Superior temporal gyrus (tissue), 1 donor: ENCODE data around the gene NOS3.

ENCODE experiments used
- DNase-seq: peaks from one replicate; pipeline ENCODE4 v3.0.0-alpha.2; 2016; ENCODE audit errors: extremely low spot score

Gene NOS3

DNA sequence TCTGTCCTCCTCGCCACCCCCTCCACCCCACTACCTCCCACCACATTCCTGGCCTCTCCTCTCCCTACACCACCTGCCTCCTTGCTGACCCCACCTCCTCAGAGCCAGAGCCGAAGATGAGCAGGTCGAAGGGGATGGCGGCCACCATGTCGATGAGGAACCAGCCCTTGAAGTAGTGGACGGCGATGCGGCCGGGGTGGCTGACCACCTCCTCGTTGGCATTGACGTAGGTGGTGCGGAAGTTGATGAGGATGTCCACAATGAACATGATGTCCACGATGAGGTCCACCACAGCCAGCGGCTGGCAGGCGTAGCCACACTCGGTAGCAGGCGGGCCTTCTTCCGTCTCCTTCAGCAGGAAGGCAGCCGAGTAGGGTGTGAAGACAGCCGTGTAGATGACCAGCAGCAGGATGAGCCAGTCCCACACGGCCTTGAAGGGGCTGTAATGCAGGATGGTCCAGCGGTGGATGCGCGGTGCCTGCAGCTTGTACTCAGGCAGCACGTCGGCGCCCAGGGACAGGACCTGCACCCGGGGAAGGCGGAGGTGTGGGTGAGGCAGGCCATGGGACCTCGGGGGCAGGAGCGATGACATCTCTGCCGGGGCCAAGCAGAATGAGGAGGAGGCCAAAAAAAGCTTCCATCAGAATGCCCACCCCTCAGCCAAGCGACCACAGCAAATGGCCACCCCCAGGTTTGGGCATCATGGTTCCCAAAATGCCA, 38.3 kb upstream of the NOS3 start:
- no peak for DNase-seq

DNA sequence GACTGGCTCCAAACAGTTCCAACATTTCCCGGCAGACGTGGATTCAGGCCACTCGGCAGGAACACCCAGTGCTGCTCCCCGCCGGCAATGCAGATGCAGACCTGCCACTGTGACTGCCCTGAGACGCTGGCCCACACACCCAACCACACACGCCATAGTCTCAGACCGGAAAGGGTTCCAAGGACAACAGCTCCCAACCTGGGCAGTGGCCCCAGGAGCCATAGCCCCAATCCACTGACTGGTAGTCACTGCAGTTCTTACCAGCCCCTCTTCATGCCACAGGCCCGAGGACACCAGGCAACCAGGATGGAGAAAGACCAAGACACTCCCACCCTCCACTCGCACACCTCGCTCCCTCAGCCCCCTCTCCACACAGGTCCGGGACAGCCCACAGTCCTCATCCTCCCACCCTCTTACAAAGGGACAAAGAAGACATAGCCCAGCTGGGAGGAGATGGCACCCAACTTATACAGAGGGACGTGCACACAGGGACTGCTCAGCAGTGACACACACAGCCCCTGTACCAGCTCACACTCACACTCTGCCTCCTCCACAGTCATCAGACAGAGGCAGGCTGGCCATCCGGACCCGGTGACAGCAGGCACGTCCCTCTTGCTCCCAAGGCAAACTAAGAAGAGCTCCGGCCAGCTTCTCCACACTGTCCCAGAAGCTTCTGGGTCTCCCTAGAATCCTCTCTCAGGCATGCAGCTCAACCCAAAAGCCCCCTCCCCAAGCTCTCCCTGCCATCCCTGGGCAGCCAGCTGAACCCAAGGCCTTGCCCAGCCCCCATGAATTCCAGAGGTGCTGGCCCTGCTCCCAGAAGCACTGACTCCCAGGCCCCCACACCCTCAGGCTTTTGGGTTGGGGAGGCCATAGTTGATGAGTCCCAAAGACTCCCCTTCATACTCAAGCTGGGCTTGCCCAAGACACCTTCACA, 37.5 kb upstream of the NOS3 start:
- no peak for DNase-seq

DNA sequence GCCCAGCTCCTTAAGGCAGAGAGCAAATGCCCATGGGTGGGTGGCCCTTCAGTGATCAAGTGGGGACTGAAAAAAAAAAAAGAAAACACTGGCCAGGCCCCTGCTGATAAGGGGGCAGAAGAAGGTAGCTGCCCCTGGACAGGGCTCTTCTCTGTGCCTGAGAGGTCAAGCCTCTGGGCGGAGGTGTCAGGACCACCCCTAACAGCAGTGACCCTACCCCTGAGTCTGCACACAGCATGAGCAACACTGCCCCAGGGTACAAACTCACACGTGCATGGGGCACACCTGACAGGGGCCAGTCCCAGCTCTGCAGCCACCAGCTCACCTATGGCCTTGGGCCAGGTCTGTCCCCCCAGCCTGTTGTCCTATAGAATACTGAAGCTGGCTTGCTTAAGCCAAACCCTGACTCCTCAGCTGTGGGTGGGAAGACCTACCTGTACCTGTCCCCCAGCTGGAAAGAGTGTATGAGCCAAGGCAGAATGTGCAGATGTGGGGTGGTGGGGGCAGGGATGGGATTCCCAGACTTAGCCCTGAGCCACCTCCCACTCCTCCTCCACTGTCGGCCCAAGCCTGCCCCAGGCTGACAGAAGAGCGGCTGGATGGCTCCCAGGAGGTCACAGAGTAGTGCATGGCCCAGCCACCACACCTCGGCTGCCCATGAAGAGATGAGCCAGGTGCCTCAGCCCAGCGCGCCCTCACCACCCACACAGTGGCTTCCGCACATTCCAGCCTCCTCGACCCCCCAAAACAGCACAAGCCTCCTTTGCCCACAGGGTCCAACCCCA, 36.4 kb upstream of the NOS3 start:
- no peak for DNase-seq

DNA sequence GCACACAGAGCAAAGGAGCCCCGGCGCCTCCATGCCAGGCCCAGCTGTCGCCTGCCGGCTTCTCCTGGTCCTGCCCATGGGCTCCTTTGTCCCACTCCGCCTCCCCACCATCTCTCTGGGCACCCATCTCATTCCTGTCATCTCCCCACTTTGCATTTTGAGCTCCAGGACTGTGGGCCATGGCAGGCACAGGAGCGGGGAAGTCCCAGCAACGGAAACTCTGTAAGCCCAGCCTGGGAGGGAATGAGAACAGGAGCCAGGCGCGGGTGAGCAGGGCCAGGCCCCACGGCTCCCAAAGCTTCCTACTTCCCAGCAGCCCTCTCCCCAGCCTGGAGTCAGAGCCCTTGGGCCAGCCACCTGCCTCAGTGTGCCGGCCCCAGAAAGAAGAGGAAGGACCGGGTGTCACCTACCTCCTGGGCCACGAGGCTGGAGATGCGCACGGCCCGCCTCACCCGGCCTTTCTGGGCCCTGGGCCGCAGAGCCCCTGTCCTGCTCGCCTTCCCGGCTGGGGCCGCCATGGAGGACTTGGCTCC, 35.8 kb upstream of the NOS3 start:
- no peak for DNase-seq

DNA sequence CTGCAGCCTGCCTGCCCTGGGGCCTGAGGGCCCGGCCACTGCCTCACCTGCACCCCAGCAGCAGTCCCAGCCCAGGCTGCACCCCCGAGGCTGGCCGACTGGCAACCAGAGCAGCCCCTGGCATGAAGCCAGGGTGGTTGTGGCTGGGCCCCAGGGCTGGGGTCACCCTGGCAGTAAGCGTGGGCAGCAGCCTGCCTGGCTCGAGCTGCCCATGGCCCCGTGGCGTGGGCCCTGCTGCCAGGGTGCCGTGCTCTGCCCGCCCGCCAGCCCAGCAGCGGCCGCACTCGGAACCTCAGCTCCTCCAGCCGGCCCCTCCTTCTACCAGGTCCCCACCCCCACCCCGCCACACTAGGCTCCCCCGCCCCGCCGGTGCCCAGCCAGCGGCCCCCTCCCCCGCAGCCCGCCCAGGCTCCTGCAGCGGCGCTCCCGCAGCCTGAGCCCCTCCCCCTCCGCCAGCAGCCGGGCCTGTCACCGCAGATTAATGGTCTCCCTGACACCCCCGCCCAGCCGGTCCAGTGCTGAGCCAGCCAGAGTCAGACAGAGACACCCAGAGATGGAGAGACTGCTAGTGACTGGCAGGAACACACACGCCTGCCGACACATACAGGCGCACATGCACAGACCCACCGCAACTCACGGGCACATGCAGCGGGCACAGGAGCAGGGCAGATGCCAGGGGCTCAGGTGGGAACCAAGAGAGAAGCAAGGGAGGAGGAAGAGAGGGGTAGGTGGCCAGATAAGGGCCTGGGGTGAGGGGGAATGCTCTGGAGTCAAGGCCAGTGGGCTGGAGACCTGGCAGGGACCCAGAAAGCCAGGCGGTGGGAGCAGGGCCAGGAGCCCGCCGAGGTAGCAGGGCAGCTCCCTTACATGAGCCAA, 35.1 kb upstream of the NOS3 start:
- no peak for DNase-seq

DNA sequence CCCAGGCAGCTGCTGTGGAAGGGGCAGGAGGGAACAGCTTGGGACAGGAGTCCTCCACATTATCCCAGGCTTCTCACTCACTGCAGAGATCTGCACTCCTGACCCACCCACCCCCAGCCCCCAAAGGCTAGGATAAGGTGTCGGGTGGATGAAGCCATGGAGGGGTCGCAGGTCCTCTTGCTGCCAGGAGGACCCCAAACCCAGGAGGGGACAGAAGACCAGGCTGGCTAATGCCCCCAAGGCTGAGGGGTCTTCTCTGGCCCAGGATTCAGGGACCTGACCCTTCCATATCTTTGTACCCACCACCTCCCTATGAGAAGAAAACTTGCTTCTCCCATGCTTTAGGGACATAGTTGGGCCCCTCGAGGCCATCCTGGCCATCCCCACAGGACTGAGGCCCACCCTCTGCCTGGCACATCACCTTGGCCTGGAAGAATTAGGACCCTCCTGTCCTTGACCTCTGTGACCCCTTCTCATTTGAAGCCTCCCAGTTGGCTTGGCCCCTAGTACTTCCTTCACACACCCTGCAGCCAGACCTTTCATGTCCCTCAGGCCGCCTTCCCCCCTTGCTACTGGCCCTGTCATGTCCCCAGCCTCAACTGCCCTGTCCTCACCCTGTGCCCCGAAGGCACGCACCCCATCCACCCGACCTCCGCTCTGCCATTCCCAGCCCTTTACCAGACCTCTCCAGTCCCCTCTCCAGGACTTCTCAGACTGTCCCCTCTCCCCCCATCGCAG, 34.3 kb upstream of the NOS3 start:
- DNase-seq: no peak

DNA sequence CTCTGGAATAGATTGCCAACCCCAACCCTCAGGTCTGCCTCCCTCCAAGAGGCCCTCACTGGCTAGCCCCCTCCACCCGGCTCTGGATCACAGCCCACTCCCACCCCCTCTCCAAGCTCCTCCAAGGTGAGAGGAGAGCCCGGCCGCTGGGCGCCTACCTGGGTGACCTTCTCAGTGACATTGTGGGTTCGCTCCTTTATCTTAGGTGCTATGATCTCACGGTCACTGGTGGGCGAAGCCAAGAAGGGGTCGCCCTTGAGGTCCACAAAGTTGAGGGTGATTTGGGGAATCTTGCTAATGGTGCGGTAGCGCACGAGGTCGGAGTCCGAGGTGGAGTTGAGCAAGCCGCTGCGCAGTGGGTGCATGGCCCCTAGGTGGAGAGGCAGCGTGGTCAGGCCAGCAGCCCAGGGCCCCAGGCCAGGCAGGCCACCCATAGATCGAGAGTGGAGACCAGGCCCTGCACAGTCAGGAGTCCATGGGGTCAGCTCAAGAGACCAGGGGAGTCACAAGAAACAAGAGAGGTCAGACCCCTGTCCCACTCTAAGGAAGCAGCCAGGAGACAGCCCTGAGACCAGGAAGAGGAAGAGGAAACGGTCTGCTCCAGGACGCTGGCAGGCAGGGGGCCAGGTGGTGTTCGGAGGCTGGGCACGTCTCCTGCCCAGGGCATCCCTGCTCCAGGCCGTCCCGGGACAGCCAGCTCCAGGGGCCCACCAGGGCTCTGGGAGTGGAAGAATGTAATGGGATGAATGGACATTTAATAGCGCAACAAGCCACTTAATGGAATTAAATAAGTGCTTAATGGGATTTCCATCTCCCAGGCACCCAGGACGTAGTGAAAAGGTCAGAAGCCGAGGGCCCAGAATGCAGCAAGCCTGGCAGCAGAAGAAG, 33.4 kb upstream of the NOS3 start:
- DNase-seq: no peak

DNA sequence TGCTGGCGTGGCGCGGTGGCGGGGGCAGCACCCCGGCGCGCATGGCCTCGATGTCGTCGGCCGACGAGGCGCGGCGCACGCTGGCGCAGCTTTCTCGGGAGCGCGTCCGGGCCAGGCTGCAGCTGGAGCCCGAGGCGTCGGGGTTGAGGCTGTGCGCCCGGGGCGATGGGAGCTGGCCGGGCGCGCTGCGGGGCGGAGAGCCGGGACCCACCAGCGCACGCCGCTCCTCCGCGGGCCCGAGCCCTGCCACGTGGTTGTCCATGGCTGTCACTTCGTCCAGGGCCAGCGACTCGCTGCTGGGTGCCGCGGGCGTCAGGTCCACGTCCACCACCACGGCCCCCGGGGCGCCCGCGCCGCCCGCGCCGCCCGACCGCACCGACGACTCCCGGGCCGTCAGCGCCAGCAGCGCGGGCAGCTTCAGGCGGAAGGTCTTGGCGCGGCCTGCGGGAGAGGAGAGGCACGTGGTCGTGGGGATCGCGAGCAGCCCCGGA, 32.7 kb upstream of the NOS3 start:
- DNase-seq: no peak

DNA sequence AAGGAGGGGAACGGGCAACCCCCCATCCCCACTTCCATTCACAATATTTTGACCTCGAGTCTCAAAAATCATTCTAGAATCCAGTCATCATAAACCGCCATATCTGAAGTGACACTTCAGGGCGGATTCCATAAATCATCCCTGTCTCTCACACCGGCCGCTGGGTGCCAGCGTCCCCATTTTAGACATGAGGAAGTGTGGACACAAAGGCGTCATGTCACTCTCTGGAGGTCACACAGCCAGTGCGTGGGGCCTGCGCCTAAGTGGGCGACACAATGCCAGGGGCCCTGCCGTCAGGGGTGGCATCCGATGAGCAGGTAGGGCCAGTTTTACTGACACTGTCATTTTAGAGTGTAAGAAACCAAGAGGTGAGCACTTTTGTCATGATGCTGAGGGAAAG, 32.2 kb upstream of the NOS3 start:
- no peak for DNase-seq

DNA sequence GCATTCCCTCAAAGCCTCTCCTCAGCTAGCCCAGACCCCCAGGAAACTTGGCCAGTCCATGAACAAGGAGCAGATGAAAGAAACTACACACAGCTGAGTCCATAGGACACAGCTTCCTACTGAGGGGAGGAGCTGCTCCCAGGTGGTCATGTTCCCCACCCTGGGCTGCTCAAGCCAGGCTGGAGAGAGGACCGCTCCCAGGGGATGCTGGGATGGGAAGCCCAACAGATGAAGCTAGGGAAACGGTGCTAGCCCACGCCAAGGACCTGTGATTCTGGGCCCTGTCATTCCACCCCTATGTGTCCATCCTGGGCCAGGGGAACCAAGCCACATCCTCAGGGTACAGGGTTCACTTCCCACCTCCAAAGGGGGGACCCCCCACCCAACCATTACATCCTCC, 31.7 kb upstream of the NOS3 start:
- no peak for DNase-seq

DNA sequence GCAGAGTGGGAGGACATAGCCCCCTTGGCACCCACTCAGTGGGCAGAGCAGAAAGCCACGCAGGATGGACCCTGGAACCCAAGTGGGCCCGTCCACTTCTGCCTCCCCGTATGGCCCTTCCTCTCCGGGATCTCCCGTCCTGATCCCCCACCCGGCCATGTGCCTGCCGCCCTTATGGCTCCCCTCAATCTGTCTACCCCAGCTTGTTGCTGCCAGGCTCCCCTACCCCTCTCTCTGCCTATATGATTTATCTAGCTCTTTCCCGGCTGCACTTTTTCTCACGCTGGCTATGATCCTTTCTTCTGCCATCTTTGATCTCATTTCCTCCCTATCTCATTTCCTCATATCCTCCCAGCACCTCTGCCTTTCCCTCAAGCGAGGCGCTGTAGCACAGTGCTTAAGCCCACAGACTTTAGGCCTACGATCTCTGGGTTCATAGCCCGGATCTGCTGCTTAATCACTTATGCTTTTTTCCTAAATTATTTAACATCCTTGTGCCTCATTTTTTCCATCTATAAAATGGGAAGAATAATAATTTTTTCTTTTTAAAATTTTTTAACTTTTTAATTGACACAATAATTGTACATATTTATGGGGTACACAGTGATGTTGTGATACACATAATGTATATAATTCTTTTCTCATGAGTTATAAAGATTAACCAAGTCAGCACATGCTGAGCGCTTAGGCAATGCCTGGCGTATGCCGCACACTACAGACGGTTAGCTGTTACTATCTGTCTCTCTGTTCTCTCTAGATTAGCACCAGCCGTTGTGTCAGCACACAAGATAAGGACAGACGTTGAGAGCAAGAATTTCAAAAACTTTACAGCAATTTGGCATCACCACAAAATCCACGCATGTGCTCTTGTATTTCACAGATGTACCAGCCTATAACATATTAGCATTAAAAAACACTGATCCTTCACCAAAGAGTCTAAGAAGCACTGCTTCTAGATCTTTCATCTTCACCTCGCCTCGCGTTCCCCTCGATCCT, 30.8 kb upstream of the NOS3 start:
- DNase-seq: no peak

DNA sequence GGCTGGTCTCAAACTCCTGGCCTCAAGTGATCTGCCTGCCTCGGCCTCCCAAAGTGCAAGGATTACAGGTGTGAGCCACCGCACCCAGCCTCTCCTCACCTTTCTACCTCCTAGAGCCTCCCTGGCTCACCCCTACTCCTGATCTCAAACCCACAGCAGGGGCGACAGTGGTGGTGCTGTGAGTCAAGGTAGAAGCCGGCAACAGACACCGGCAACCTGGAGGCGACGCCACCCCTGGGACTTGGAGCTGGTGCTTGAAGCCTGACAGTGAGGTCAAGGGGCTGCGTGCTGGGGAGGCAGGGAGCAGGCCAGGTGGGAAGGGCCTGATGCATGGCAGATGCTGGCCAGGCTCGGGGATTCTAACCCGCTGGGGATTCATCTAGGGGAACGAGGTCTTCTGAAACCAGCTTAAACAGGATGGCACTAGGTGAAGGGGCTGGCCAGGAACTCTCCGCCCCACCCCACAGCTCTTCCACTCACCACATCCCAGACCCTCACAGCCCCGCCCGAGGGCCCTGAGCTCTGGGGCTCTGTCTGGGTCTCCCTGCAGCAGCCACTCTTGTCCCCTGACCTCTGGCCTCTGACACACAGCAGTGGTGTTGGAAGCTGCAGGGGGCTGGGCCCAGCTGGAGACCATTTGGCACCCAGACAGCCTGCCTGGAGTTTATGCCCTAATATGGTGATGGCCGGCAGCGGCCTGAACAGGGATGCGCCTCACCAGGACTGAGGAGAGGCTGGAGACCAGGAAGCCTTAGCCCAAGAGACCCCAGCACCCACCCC, 29.1 kb upstream of the NOS3 start:
- DNase-seq: no peak

DNA sequence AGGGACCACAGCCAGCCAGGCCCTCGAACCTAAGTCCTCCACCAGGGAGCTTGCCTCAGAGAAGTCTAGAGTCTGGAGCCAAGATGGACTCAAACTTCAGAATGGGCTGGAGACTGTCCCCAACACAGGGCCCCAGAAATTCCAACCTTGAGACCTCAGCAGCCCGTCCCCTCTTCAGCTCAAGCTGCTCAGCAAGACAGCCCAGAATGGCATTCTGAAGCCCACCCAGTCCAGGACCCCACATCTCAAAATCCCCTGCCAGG, 28.6 kb upstream of the NOS3 start:
- DNase-seq: no peak

DNA sequence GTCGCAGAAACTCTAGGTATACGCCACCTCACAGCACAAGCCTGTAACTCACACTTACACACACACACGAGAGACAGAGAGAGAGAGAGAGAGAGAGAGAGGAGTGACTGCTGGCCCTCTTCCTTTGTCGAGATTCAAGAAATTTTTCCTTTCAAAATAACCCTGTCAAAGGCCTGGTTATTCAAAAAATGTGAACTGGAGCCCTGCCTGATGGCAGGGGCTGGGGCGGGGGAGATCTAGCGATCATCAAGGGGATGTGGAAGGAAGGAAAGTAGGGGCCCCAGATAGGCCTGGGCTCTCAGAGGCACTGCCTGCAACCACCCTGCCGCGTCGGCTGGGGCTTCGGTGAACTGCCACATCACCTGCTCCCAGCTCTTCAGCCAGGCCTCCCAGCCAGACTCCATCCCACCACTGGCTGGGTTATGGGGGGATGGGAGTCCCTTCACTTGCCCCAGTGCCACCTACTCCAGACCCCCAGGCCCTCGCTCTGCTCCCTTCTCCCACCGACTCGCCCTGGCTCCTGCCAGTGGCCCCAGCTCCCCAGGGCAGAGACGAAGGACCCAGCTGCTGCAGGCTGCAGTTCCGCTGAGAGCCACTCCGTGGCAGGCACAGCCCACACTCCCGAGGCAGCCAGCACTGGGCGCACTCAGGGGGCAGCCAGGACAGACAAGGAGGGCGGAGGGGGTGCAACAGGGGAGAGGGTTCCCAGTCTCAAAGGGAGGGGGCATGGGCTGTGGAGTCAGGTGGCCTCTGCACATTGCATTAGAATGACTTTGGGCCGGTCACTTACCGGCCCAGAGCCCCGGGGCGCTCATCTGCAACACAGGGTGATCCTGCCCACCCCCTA, 28.0 kb upstream of the NOS3 start:
- DNase-seq: peak; percentile 65

DNA sequence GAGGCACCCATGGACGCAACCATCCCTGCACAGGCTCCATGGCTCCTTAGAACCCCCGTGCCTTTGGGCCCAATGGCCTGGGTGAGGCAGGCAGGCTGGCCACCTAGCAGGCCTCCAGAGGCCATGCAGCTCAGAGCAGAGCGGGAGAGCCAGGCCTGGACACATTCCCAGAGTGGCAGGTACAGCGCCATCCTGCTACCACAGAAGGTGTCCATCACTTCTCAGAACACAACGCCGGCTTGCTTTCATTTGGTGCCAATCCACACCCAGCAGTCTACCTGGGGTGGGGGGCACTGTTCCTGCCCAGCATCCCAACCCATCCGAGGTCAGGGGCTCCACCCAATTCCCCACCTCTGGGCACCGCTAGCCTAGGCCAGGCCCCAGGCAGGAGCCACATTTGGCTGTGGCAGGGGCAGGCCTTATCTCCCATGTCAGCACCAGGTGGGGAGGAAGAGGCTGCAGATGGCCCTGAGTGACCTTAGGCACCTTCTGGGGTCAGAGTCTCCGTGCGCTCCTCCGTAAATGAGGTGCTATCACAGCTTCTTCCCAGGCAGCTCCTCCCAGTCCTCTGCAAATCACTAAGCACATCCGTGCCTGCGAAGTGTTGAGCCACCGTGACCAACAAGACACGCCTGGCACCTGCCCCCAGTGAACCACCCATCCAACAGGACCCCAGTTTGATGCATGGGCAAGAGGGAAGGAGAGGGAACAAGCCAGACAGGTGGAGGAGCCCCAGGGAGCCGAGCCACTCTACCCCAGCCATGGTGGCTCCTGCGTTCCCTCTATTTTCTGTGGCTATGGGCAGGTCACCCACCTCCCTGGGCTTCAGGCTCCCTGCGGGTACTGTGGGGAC, 26.9 kb upstream of the NOS3 start:
- DNase-seq: no peak
